GM12801 (cell line): Measurements from ENCODE around the gene MYRIP.

ENCODE experiments used
- TF ChIP-seq, protein P1 (sequence below): IDR thresholded peaks from one replicate; pipeline ENCODE4 v1.5.1; 2011; ENCODE audit warnings: control low read depth; ENCODE audit not compliant: insufficient read length; ENCODE audit errors: extremely low read depth

MYRIP gene

DNA sequence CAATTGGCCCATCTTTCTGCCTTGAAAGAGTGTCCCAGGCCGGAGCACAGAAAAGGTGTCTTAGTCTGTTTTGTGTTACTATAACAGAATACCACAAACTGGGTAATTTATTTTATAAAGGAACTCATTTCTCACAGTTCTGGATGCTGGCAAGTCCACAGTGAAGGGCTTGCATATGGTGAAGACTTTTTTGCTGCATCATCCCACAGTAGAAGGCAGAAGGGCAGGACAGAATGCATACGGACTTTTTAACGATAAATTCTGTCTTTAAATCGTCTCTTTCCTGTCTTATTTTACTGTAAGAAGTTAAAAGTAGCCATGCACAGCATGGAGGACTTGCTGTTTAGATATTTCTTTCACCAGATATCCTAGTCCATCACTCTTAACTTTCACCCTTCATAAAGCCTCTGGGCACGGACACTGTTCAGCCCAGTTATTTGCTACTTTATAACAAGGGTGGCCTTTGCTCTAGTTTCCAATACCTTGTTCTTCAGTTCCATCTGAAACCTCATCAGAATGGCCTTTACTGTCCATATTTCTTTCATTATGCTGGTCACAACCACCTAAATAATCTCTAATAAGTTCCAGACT, 489.8 kb downstream of the MYRIP start:
- TF ChIP-seq, protein P1, sequence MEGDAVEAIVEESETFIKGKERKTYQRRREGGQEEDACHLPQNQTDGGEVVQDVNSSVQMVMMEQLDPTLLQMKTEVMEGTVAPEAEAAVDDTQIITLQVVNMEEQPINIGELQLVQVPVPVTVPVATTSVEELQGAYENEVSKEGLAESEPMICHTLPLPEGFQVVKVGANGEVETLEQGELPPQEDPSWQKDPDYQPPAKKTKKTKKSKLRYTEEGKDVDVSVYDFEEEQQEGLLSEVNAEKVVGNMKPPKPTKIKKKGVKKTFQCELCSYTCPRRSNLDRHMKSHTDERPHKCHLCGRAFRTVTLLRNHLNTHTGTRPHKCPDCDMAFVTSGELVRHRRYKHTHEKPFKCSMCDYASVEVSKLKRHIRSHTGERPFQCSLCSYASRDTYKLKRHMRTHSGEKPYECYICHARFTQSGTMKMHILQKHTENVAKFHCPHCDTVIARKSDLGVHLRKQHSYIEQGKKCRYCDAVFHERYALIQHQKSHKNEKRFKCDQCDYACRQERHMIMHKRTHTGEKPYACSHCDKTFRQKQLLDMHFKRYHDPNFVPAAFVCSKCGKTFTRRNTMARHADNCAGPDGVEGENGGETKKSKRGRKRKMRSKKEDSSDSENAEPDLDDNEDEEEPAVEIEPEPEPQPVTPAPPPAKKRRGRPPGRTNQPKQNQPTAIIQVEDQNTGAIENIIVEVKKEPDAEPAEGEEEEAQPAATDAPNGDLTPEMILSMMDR = no peak

DNA sequence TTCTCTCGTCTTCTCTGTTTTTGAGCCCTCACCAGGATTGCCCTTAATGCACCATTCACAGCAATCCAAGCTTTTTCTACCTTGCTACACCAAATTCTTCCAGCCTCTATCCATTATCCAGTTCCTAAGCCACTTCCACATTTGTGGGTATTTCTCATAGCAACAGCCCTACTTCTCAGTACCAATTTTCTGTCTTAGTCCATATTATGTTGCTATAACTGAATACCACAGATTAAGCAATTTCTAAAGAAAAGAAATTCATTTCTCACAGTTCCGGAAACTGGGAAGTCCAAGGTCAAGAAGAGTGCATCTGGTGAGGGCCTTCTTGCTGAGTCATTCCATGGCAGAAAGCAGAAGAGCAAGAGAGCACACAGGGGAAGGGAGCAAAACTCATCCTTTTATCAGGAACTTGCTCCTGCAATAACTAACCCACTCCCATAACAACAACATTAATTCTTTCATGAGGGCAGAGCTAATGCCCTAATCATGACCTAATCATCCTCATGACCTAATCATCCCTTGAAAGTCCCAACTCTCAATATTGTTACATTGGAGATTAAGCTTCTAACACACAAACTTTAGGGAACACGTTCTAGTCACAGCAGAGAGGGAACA, 490.4 kb downstream of the MYRIP start:
- TF ChIP-seq, protein P1 = no peak

DNA sequence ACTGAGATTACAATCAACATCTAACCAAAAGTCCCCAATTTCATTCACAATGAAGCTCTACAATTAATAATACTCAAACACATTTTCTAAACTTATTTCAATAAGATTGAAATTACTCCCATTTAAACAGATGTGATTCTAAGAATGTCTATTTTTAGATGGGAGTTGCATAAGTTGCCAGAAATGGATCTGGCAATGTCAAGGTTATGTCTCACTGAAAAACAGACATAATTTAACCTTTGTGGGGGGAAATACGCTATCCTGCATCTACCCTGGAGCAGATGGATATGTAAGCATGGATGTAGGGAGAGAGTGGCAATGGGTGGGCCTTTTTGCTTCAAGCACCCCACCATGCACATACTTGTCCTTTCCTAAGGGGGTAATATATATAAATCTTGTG, 493.4 kb downstream of the MYRIP start:
- TF ChIP-seq, protein P1 = no peak

DNA sequence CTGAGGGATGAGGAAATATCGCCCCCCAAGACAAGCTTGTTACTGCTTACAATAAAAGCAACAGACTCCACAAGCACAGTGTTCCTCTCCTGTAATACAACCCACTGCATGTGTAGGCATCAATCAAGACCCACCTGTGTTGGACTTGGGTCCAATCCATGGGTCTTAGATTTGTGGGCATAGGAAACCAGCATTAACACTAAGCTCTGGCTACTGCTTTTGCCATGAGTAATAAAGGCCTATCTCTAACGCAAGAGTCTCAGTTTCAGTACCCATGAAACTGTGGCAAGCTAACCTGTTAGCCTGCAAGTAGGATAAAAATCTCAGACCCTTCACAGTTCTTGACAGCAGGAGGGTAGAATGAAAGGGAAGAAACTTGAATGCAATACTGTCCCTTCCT, 494.9 kb downstream of the MYRIP start:
- TF ChIP-seq, protein P1 = no peak

DNA sequence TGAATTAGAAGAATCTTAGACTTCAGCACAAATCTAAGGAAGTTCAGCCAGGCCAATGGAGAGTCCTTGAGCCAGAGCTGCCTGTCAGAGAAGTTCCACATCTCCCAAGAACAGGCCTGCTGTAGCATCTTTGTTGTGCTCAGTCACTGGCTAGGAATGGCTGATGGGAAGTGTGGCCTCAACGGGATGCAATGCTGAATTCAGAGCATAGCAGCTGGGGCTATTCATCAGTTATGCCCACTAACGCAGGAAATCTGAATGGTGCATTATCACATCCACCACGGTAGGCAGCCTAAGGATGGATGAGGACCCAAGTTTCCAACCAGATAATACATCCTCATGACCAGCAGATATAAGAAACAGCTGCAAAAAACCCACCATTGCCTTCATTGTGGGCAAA, 496.9 kb downstream of the MYRIP start:
- TF ChIP-seq, protein P1 = no peak

DNA sequence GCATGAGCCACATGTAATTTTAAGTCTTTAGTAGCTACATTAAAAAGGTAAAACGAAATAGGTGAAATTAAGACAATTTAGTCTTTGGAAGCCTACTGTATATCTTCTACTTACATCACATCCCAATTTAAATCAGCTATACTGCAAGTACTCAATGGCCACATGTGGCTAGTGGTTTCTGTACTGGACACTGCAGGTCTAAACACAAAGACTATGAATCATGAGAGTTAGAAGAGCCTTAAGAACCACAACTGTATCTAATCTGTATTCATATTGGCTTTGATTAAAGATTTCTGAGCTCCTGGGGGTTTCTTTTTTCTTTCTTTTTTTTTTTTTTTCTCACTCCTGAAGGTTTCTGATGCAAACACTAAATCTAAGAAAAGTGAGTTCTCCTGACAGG, 497.8 kb downstream of the MYRIP start:
- TF ChIP-seq, protein P1 = no peak

DNA sequence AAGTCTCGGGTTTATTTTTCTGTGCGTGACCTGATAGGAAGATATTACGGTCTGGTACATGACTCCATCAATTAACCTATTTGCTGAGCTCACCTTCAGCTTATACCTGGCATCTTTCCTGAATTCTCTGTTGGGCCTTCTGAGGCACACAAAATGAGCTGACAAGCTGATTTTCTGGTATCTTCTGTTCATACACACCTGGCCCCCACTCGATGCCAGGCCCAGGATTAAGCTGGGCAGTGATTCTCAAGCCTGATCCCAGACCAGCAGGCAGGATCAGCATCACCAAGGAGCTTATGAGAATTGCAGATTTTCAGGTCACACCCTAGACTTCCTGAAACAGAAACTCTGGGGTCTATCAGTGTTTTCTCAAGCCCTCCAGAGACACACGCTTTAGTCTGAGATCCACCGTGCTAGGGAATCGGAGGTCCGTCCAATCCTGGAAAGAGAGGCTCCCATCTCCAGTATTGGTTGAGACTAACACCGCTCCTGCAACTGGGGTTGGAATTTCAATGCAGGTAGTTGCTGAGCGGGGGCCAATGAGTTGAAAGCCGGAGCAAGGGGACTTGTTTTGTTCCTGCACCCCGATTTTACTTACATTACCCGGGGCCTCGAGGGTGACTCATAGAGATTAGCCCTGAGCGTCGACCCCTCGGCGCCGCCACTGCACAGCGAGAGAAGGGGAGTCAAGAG, 499.5 kb downstream of the MYRIP start:
- TF ChIP-seq, protein P1 = no peak
